Measurements from ENCODE around the gene LSM7. TPM values are rescaled to one million over a fixed set of nuclear protein-coding genes. Genes with fewer than 3 reads are reported as not detected.
A peak's percentile ranks its signal among the peaks of the same experiment; 100 is the strongest.

Gene LSM7
- total RNA-seq, 6 experiments from 2014 or later = 22.4 to 64.2 (median 28.2) TPM

- WGBS (ENCODE audit: insufficient coverage, low coverage, low lambda C conversion rate, missing lambda C conversion rate) = 40% methylated on average over 1 of the region's 6 CpGs
- Histone ChIP-seq H3K36me3 (no peaks in the 10 kb centered on the region), H3K4me1 (no peaks in the 10 kb centered on the region), H3K27me3 (no peaks in the 10 kb centered on the region), H3K9me3 (no peaks in the 10 kb centered on the region), H3K27ac (no peak overlapping the region), H3K4me3 (no peak overlapping the region)
- intact Hi-C loops (cut with DNase I) = loop anchor here in 1 of 2 donors (10.0 kb wide), 1 partner anchor 84 kb away; the partner anchor contains the start of genes PLEKHJ1 and SF3A2
- DNase-seq (no peak), ATAC-seq (no peak)
- TF ChIP-seq CTCF (IDR thresholded peaks at IDR 0.05) (no peak), POLR2A (IDR thresholded peaks at IDR 0.05) (no peak)
These were observed 9.5 kb downstream of the LSM7 start for GRCh38 chr19:2318923-2319322.

GRCh38 chr19:2317756-2318155 is 10.6 kb downstream of the LSM7 start:
- no peaks in the 10 kb centered on the region for H3K9me3 ChIP-seq
- no peak overlapping the region for H3K4me3 ChIP-seq
- TF ChIP-seq CTCF (IDR thresholded peaks at IDR 0.05) (no peak), POLR2A (IDR thresholded peaks at IDR 0.05) (no peak)
- intact Hi-C loops (cut with DNase I) = loop anchor here in 1 of 2 donors (10.0 kb wide), 1 partner anchor 83 kb away; the partner anchor contains the start of genes PLEKHJ1 and SF3A2
- DNase-seq = no peak
- ATAC-seq = no peak
- no peaks in the 10 kb centered on the region for H3K36me3 ChIP-seq
- H3K27me3 ChIP-seq = peaks cover 0 to 5% of the 10 kb centered on the region in 2 donors
- no peak overlapping the region for H3K27ac ChIP-seq
- no peaks in the 10 kb centered on the region for H3K4me1 ChIP-seq
- WGBS (ENCODE audit: insufficient coverage, low coverage, low lambda C conversion rate, missing lambda C conversion rate) = 50% methylated on average over 3 of the region's 25 CpGs

GRCh38 chr19:2317300-2317699 is 11.1 kb downstream of the LSM7 start:
- Histone ChIP-seq H3K36me3 (no peaks in the 10 kb centered on the region), H3K4me1 (no peaks in the 10 kb centered on the region), H3K4me3 (no peak overlapping the region), H3K27me3 (peaks cover 0 to 7% of the 10 kb centered on the region in 2 donors), H3K9me3 (no peaks in the 10 kb centered on the region), H3K27ac (no peak overlapping the region)
- 71% methylated on average over 5 of the region's 13 CpGs for WGBS (ENCODE audit: insufficient coverage, low coverage, low lambda C conversion rate, missing lambda C conversion rate)
- ATAC-seq = no peak
- no peak for DNase-seq
- intact Hi-C loops (cut with DNase I) = loop anchor here in 1 of 2 donors (10.0 kb wide), 1 partner anchor 82 kb away; the partner anchor contains the start of genes PLEKHJ1 and SF3A2
- TF ChIP-seq POLR2A (IDR thresholded peaks at IDR 0.05) (no peak), CTCF (IDR thresholded peaks at IDR 0.05) (no peak)

- ATAC-seq (peak; percentile 89 to 97 (median 93)), DNase-seq (peak; percentile 77 to 84 (median 79))
- no peak overlapping the region for H3K27ac ChIP-seq
- intact Hi-C loops (cut with DNase I) = loop anchor here in 1 of 2 donors (10.0 kb wide), 1 partner anchor 81 kb away; the partner anchor contains the start of genes PLEKHJ1 and SF3A2
- H3K36me3 ChIP-seq = no peaks in the 10 kb centered on the region
- TF ChIP-seq POLR2A (IDR thresholded peaks at IDR 0.05) = no peak
- TF ChIP-seq CTCF (IDR thresholded peaks at IDR 0.05) = peak; percentile 46 to 86 (median 65)
- no peaks in the 10 kb centered on the region for H3K4me1 ChIP-seq
- H3K4me3 ChIP-seq = no peak overlapping the region
- 31% methylated on average over 12 of the region's 22 CpGs for WGBS (ENCODE audit: insufficient coverage, low coverage, low lambda C conversion rate, missing lambda C conversion rate)
- peaks cover 0 to 7% of the 10 kb centered on the region in 2 donors for H3K27me3 ChIP-seq
- no peaks in the 10 kb centered on the region for H3K9me3 ChIP-seq
These were observed 12.5 kb downstream of the LSM7 start for GRCh38 chr19:2315818-2316353.
